Measurements from ENCODE around the gene LIPE. TPM values are rescaled to one million over a fixed set of nuclear protein-coding genes. Genes with fewer than 3 reads are reported as not detected.
"Not testable (repeated sequence)": the region's sequence is repeated elsewhere in the genome, so short reads cannot be mapped to it uniquely, and the experiment has no call there.

The LIPE gene
- total RNA-seq, 1 donor from 2014 or later: 29.1 TPM

GRCh38 chr19:42452590-42452989 lies 25.4 kb upstream of the LIPE start:
- H3K4me1 Mint-ChIP-seq: peaks cover 4% of the 10 kb centered on the region
- H3K36me3 Mint-ChIP-seq (ENCODE audit: low read depth): no peaks in the 10 kb centered on the region
- no peaks in the 10 kb centered on the region for H3K9me3 Mint-ChIP-seq
- no peak overlapping the region for H3K4me3 Mint-ChIP-seq
- TF ChIP-seq CTCF (conservative IDR thresholded peaks at IDR 0.05): no peak
- no peak for DNase-seq (ENCODE audit: low read depth, low spot score)
- peaks cover 37% of the 10 kb centered on the region for H3K27me3 Mint-ChIP-seq (ENCODE audit: low read depth)
- no peak overlapping the region for H3K27ac Mint-ChIP-seq (ENCODE audit: unreplicated experiment)

- peak; percentile 92 for TF ChIP-seq CTCF (conservative IDR thresholded peaks at IDR 0.05)
These were observed 23.2 kb upstream of the LIPE start for GRCh38 chr19:42450314-42450934.

GRCh38 chr19:42448306-42448705 lies 21.1 kb upstream of the LIPE start:
- not testable (repeated sequence) for H3K27ac Mint-ChIP-seq (ENCODE audit: unreplicated experiment); DNase-seq (ENCODE audit: low read depth, low spot score); H3K4me1 Mint-ChIP-seq; H3K4me3 Mint-ChIP-seq; H3K9me3 Mint-ChIP-seq; H3K36me3 Mint-ChIP-seq (ENCODE audit: low read depth)
- H3K27me3 Mint-ChIP-seq (ENCODE audit: low read depth): peaks cover 20% of the 10 kb centered on the region

More at GRCh38 chr19:42450314-42450934, 23.2 kb upstream of the LIPE start:
- Mint-ChIP-seq H3K4me1 (no peaks in the 10 kb centered on the region), H3K36me3 (ENCODE audit: low read depth) (no peaks in the 10 kb centered on the region), H3K9me3 (no peaks in the 10 kb centered on the region), H3K4me3 (no peak overlapping the region), H3K27me3 (ENCODE audit: low read depth) (peaks cover 33% of the 10 kb centered on the region), H3K27ac (ENCODE audit: unreplicated experiment) (no peak overlapping the region)
- DNase-seq (ENCODE audit: low read depth, low spot score): peak; percentile 66

GRCh38 chr19:42445948-42446347 lies 18.8 kb upstream of the LIPE start:
- H3K4me3 Mint-ChIP-seq: no peak overlapping the region
- peaks cover 9% of the 10 kb centered on the region for H3K4me1 Mint-ChIP-seq
- H3K27me3 Mint-ChIP-seq (ENCODE audit: low read depth): no peaks in the 10 kb centered on the region
- no peaks in the 10 kb centered on the region for H3K36me3 Mint-ChIP-seq (ENCODE audit: low read depth)
- no peak overlapping the region for H3K27ac Mint-ChIP-seq (ENCODE audit: unreplicated experiment)
- H3K9me3 Mint-ChIP-seq: no peaks in the 10 kb centered on the region
- DNase-seq (ENCODE audit: low read depth, low spot score): no peak
- TF ChIP-seq CTCF (conservative IDR thresholded peaks at IDR 0.05): no peak

- Mint-ChIP-seq H3K27me3 (ENCODE audit: low read depth) (peaks cover 2% of the 10 kb centered on the region), H3K27ac (ENCODE audit: unreplicated experiment) (no peak overlapping the region), H3K36me3 (ENCODE audit: low read depth) (no peaks in the 10 kb centered on the region), H3K4me1 (peaks cover 9% of the 10 kb centered on the region), H3K4me3 (no peak overlapping the region), H3K9me3 (no peaks in the 10 kb centered on the region)
- no peak for DNase-seq (ENCODE audit: low read depth, low spot score)
- TF ChIP-seq CTCF (conservative IDR thresholded peaks at IDR 0.05): no peak
These were observed 16.8 kb upstream of the LIPE start for GRCh38 chr19:42443944-42444398.

- Mint-ChIP-seq H3K4me3 (no peak within 1 kb of the TSS), H3K27ac (ENCODE audit: unreplicated experiment) (no peak within 1 kb of the TSS), H3K9me3 (no peaks in the 10 kb centered on the region), H3K36me3 (ENCODE audit: low read depth) (no peaks in the 10 kb centered on the region), H3K27me3 (ENCODE audit: low read depth) (peaks cover 2% of the 10 kb centered on the region), H3K4me1 (peaks cover 12% of the 10 kb centered on the region)
- TF ChIP-seq CTCF (conservative IDR thresholded peaks at IDR 0.05): no peak
- no peak for DNase-seq (ENCODE audit: low read depth, low spot score)
These were observed 15.6 kb upstream of the LIPE start, which contains the start of gene CXCL17 for GRCh38 chr19:42442833-42443232. CXCL17 (minus strand) TSS chr19:42442946; CDS start chr19:42442832, 114 bp downstream.
